H1 (cell line): ENCODE results near the gene MDFI. TPM values are rescaled to one million over a fixed set of nuclear protein-coding genes. Genes with fewer than 3 reads are reported as not detected.

Source experiments
- CTCF ChIA-PET: fragments of 300-600 bp; sonication (Branson Sonifier 250); formaldehyde crosslinking; loops from one replicate; lab custom pipeline; 2021; ENCODE audit not compliant: partially characterized antibody; lab: Charles Lee
- POLR2A ChIA-PET: fragments of 300-600 bp; sonication (Branson Sonifier 250); formaldehyde crosslinking; loops from one replicate; lab custom pipeline; 2021; ENCODE audit warnings: inconsistent platforms; ENCODE audit not compliant: partially characterized antibody; lab: Charles Lee
- DNase-seq, 2 experiments: peaks; one replicate each; pipeline versions ENCODE4 v3.0.0 to v3.0.0-alpha.2; 2010 to 2022; ENCODE audit warnings: low spot score in 2 of 2, low read depth in 1 of 2, mixed read lengths in 1 of 2
- FAIRE-seq: peaks from 2 replicates; lab custom pipeline; 2011; peaks lifted over from hg19 to GRCh38; lab: Jason Lieb, UNC
- H2AFZ ChIP-seq: 2 replicates; pipeline ENCODE4 v1.8.1; 2012; ENCODE audit warnings: low read length, inconsistent platforms
- H2AK5ac ChIP-seq: 2 replicates; pipeline ENCODE4 v1.6.1; 2013; ENCODE audit warnings: low read depth, low read length
- H2BK120ac ChIP-seq: replicated peaks from 2 replicates; pipeline ENCODE3; 2013; ENCODE audit warnings: low read depth, low read length, inconsistent platforms
- H2BK12ac ChIP-seq: 2 replicates; pipeline ENCODE4 v1.6.1; 2013; ENCODE audit warnings: low read depth, low read length
- H2BK15ac ChIP-seq: 2 replicates; pipeline ENCODE4 v1.6.1; 2013; ENCODE audit warnings: low read length
- H2BK20ac ChIP-seq: 2 replicates; pipeline ENCODE4 v1.6.1; 2013; ENCODE audit warnings: low read length
- H2BK5ac ChIP-seq: 2 replicates; pipeline ENCODE4 v1.6.1; 2013; ENCODE audit warnings: low read depth, low read length
- H3K14ac ChIP-seq: 2 replicates; pipeline ENCODE4 v1.6.1; 2013; ENCODE audit warnings: inconsistent platforms; ENCODE audit not compliant: insufficient read length
- H3K18ac ChIP-seq: 2 replicates; pipeline ENCODE4 v1.6.1; 2013; ENCODE audit warnings: low read length; ENCODE audit errors: extremely low read depth
- H3K23ac ChIP-seq: 2 replicates; pipeline ENCODE4 v1.6.1; 2013; ENCODE audit warnings: inconsistent platforms; ENCODE audit not compliant: insufficient read length
- H3K23me2 ChIP-seq: 2 replicates; pipeline ENCODE4 v1.6.1; 2013; ENCODE audit warnings: low read depth, low read length
- H3K27ac ChIP-seq: 2 replicates; pipeline ENCODE4 v1.6.1; 2011; ENCODE audit warnings: low read depth, low read length, inconsistent platforms
- H3K27me3 ChIP-seq, 4 experiments: replicated peaks in 1 of 4; 1 replicate in 1 of 4; 2 replicates in 3 of 4; pipeline versions ENCODE4 v1.6.1 to v1.8.1; 2011 to 2013; ENCODE audit warnings: low read length in 3 of 4, mild to moderate bottlenecking in 3 of 4, inconsistent platforms in 2 of 4, mixed read lengths in 2 of 4, moderate library complexity in 1 of 4; ENCODE audit not compliant: control insufficient read depth in 3 of 4, insufficient read depth in 3 of 4; ENCODE audit errors: extremely low read depth in 1 of 4
- H3K36me3 ChIP-seq, 4 experiments: 2 replicates each; pipeline versions ENCODE4 v1.6.1 to v1.8.1; 2011 to 2013; ENCODE audit warnings: mild to moderate bottlenecking in 4 of 4, low read length in 3 of 4, moderate library complexity in 2 of 4, control low read depth in 1 of 4, inconsistent platforms in 1 of 4; ENCODE audit not compliant: insufficient read depth in 4 of 4, control insufficient read depth in 2 of 4
- H3K4ac ChIP-seq: replicated peaks from 2 replicates; pipeline ENCODE3; 2013; ENCODE audit warnings: low read length, low read depth, mixed read lengths, inconsistent platforms; ENCODE audit not compliant: insufficient read length
- H3K4me1 ChIP-seq, 4 experiments: replicated peaks in 1 of 4; 1 replicate in 1 of 4; 2 replicates in 3 of 4; pipeline versions ENCODE4 v1.6.1 to v1.8.1; 2011 to 2013; ENCODE audit warnings: low read length in 3 of 4, inconsistent platforms in 2 of 4, mixed read lengths in 1 of 4; ENCODE audit not compliant: insufficient read depth in 4 of 4, control insufficient read depth in 3 of 4
- H3K4me2 ChIP-seq, 2 experiments: 2 replicates each; pipeline versions ENCODE4 v1.6.1 to v1.8.1; 2011 to 2013; ENCODE audit warnings: low read depth in 2 of 2, low read length in 2 of 2, control low read depth in 1 of 2, inconsistent platforms in 1 of 2, mild to moderate bottlenecking in 1 of 2; ENCODE audit not compliant: insufficient read depth in 1 of 2
- H3K4me3 ChIP-seq, 4 experiments: fragments of 200-600, 300-600 bp in 1 of 4; sonication (generic), shearing (Covaris generic), sonication (Bioruptor Twin) in 1 of 4; 2 replicates each; pipeline versions ENCODE4 v1.5.1 to v1.8.1; 2011 to 2016; ENCODE audit warnings: low read length in 4 of 4, low read depth in 3 of 4, control low read depth in 2 of 4, inconsistent platforms in 2 of 4, mild to moderate bottlenecking in 2 of 4, mixed read lengths in 1 of 4, moderate library complexity in 1 of 4; ENCODE audit not compliant: insufficient read depth in 2 of 4; ENCODE audit errors: extremely low read depth in 1 of 4
- H3K56ac ChIP-seq: replicated peaks from 2 replicates; pipeline ENCODE3; 2013; ENCODE audit warnings: low read depth, mild to moderate bottlenecking, mixed read lengths, low read length, inconsistent platforms; ENCODE audit not compliant: insufficient read length
- H3K79me1 ChIP-seq: 2 replicates; pipeline ENCODE4 v1.6.1; 2013; ENCODE audit warnings: low read depth, low read length, control low read depth
- H3K79me2 ChIP-seq, 2 experiments: 2 replicates each; pipeline versions ENCODE4 v1.6.1 to v1.8.1; 2012 to 2013; ENCODE audit warnings: low read length in 2 of 2, mild to moderate bottlenecking in 2 of 2, inconsistent platforms in 1 of 2; ENCODE audit not compliant: insufficient read depth in 2 of 2, control insufficient read depth in 1 of 2
- H3K9ac ChIP-seq, 4 experiments: replicated peaks in 1 of 4; 1 replicate in 1 of 4; 2 replicates in 3 of 4; pipeline versions ENCODE4 v1.6.1 to v1.8.1; 2011 to 2013; ENCODE audit warnings: low read depth in 3 of 4, low read length in 3 of 4, control low read depth in 2 of 4, mild to moderate bottlenecking in 2 of 4, moderate library complexity in 2 of 4, inconsistent platforms in 1 of 4; ENCODE audit errors: extremely low read depth in 1 of 4
- H3K9me3 ChIP-seq, 2 experiments: 2 replicates each; pipeline versions ENCODE4 v1.6.1 to v1.8.1; 2012 to 2013; ENCODE audit warnings: mild to moderate bottlenecking in 2 of 2, moderate library complexity in 2 of 2, control low read depth in 1 of 2, inconsistent platforms in 1 of 2, low read depth in 1 of 2, low read length in 1 of 2, mixed read lengths in 1 of 2; ENCODE audit not compliant: insufficient read depth in 2 of 2
- H4K20me1 ChIP-seq, 2 experiments: replicated peaks in 1 of 2; 2 replicates each; pipeline versions ENCODE3 to v1.8.1; 2011 to 2013; ENCODE audit warnings: inconsistent platforms in 2 of 2, low read length in 2 of 2, mild to moderate bottlenecking in 1 of 2; ENCODE audit not compliant: insufficient read depth in 2 of 2, control insufficient read depth in 1 of 2
- H4K5ac ChIP-seq: 2 replicates; pipeline ENCODE4 v1.6.1; 2013; ENCODE audit warnings: low read length, low read depth, mixed read lengths, inconsistent platforms; ENCODE audit not compliant: insufficient read length
- H4K8ac ChIP-seq: 2 replicates; pipeline ENCODE4 v1.8.0; 2013; ENCODE audit warnings: mild to moderate bottlenecking, moderate library complexity, low read length, inconsistent platforms; ENCODE audit not compliant: insufficient read depth; ENCODE audit errors: extremely low read depth
- H4K91ac ChIP-seq: replicated peaks from 2 replicates; pipeline ENCODE3; 2013; ENCODE audit warnings: low read length, mixed read lengths, inconsistent platforms; ENCODE audit not compliant: insufficient read length
- KDM4A ChIP-seq: IDR thresholded peaks from one replicate; pipeline ENCODE4 v1.7.1; 2012; ENCODE audit warnings: low read depth, mild to moderate bottlenecking, moderate library complexity, low read length, inconsistent platforms; ENCODE audit not compliant: severe bottlenecking
- WGBS, 2 experiments: shearing (Covaris generic) in 1 of 2; methylation state at CpG; one replicate each; pipeline versions ENCODE4 v1.1.6 to v1.1.7; 2013 to 2015; ENCODE audit warnings: low lambda C conversion rate in 2 of 2, mixed read lengths in 2 of 2, inconsistent platforms in 1 of 2, low coverage in 1 of 2, missing lambda C conversion rate in 1 of 2; ENCODE audit not compliant: insufficient replicate concordance in 2 of 2, insufficient coverage in 1 of 2, insufficient read length in 1 of 2; ENCODE audit errors: extremely low coverage in 1 of 2, missing lambda C conversion rate in 1 of 2; 5-methylcytosine and 5-hydroxymethylcytosine counted together
- polyA plus RNA-seq, 7 experiments: library from polyadenylated mRNA; depleted of rRNA in 3 of 7; stranded (reverse) in 5 of 7; unstranded in 2 of 7; fragments of >200 nt in 5 of 7; fragments of 200-250 nt in 2 of 7; gene quantifications; 1 replicate in 5 of 7; 2 replicates in 1 of 7; 4 replicates in 1 of 7; pipeline versions ENCODE4 v1.2.1 to v1.2.3, GENCODE V29; 2011 to 2013; ENCODE audit warnings: missing spikeins in 2 of 7, mixed read lengths in 2 of 7
- total RNA-seq: library from RNA; stranded (reverse); fragmentation: NEBNext Ultra II Directional; extraction: Animal tissue kit (Norgen Biotek cat#: 25700); gene quantifications from 2 replicates; pipeline ENCODE4 v1.2.1, GENCODE V29; 2021

Gene MDFI
- total and polyA plus RNA-seq, 2 of the 8 experiments (the other 6 are each of a cell fraction or from before 2014, with no cell fraction given): 41.0 to 65.6 TPM

- no peak for TF ChIP-seq KDM4A
- no peak overlapping the region for H2AFZ ChIP-seq
- H3K79me1 ChIP-seq: no peaks in the 10 kb centered on the region
- no peak overlapping the region for H3K56ac ChIP-seq
- CTCF ChIA-PET: interaction anchor here (0.6 to 14.1 kb wide), 61 partner anchors 9 to 342 kb away, joined by 3 to 299 read pairs (median 6); no protein-coding TSS in a partner anchor
- POLR2A ChIA-PET: interaction anchor here (0.7 to 1.9 kb wide), 7 partner anchors 40 to 314 kb away, joined by 3 to 10 read pairs (median 4); partner anchors contain the start of gene MDFI
- H2BK5ac ChIP-seq: no peak overlapping the region
- H3K14ac ChIP-seq: no peak overlapping the region
- no peak overlapping the region for H3K4me3 ChIP-seq
- DNase-seq: no peak
- H3K4ac ChIP-seq: no peak overlapping the region
- H3K18ac ChIP-seq: no peak overlapping the region
- no peak overlapping the region for H2BK120ac ChIP-seq
- H3K4me1 ChIP-seq: peaks cover 5 to 40% (median 18%) of the 10 kb centered on the region in 4 experiments
- H4K91ac ChIP-seq: no peak overlapping the region
- H4K8ac ChIP-seq: peak overlapping the region; percentile 45; the same call in 1 of the 2 replicates
- peaks cover 0 to 11% (median 4%) of the 10 kb centered on the region in 4 experiments; a peak in 4 of 7 replicates for H3K27me3 ChIP-seq
- no peaks in the 10 kb centered on the region for H3K79me2 ChIP-seq
- H4K5ac ChIP-seq: no peak overlapping the region
- H3K9ac ChIP-seq: no peak overlapping the region
- no peaks in the 10 kb centered on the region for H3K9me3 ChIP-seq
- H3K36me3 ChIP-seq: no peaks in the 10 kb centered on the region
- H4K20me1 ChIP-seq: no peaks in the 10 kb centered on the region
- FAIRE-seq: no peak
- no peak overlapping the region; the same call in 1 of the 2 replicates for H2BK15ac ChIP-seq
- 87% methylated on average over 16 of the region's 25 CpGs; no CpG with 5 or more reads in 1 of the 2 experiments for WGBS, 2 experiments
- H2BK20ac ChIP-seq: no peak overlapping the region
- H3K27ac ChIP-seq: no peak overlapping the region
- H3K4me2 ChIP-seq: no peak overlapping the region
- peaks cover 5% of the 10 kb centered on the region; the same call in 1 of the 2 replicates for H3K23me2 ChIP-seq
- no peak overlapping the region for H2AK5ac ChIP-seq
- H2BK12ac ChIP-seq: no peak overlapping the region
- no peak overlapping the region for H3K23ac ChIP-seq
Observed at GRCh38 chr6:41684311-41685180, 46.3 kb downstream of the MDFI start.
